K562 (cell line): ENCODE measurements around the gene TSPAN16. TPM values are rescaled to one million over a fixed set of nuclear protein-coding genes. Genes with fewer than 3 reads are reported as not detected.
A peak's percentile ranks its signal among the peaks of the same experiment; 100 is the strongest.

Source experiments
- CC2D1A ChIP-seq: fragments of 450-650 bp; IDR thresholded peaks from 2 replicates; pipeline ENCODE4 v1.6.1; 2017; ENCODE audit warnings: mild to moderate bottlenecking
- CTCFL ChIP-seq: IDR thresholded peaks from 2 replicates; pipeline ENCODE4 v1.6.1; 2011; ENCODE audit warnings: borderline replicate concordance, low read depth, mild to moderate bottlenecking, moderate library complexity, low read length; ENCODE audit not compliant: insufficient read depth, poor library complexity, severe bottlenecking
- HMGN3 ChIP-seq: IDR thresholded peaks from 2 replicates; pipeline ENCODE4 v1.6.1; 2011; ENCODE audit warnings: borderline replicate concordance, low read depth, mild to moderate bottlenecking, mixed read lengths, low read length; ENCODE audit not compliant: insufficient read length; ENCODE audit errors: extremely low read depth
- ILK ChIP-seq: fragments of 450-650 bp; IDR thresholded peaks from 2 replicates; pipeline ENCODE4 v1.6.1; 2016; ENCODE audit warnings: missing genetic modification characterization, low read depth, mild to moderate bottlenecking, missing compliant biosample characterization, moderate library complexity, borderline replicate concordance
- L3MBTL2 ChIP-seq: fragments of 450-650 bp; IDR thresholded peaks from 2 replicates; pipeline ENCODE4 v1.6.1; 2016; ENCODE audit warnings: mild to moderate bottlenecking, moderate library complexity
- LARP7 ChIP-seq: fragments of 450-650 bp; IDR thresholded peaks from 2 replicates; pipeline ENCODE4 v1.6.1; 2016
- MAFG ChIP-seq: fragments of 450-650 bp; conservative IDR thresholded peaks from 2 replicates; pipeline ENCODE4 v1.6.1; 2016; ENCODE audit warnings: missing genetic modification characterization, missing compliant biosample characterization
- MAFK ChIP-seq: IDR thresholded peaks from 2 replicates; pipeline ENCODE4 v1.6.1; 2011; ENCODE audit warnings: low read length, improper control_type of control experiment
- MAZ ChIP-seq, 2 experiments: fragments of 450-650 bp in 1 of 2; sonication (generic) in 1 of 2; formaldehyde crosslinking; IDR thresholded peaks in 1 of 2; conservative IDR thresholded peaks in 1 of 2; 2 replicates each; pipeline versions ENCODE4 v1.4.0 to v1.5.0; 2020; ENCODE audit warnings: mild to moderate bottlenecking in 1 of 2, missing genetic modification reagents in 1 of 2
- MLLT1 ChIP-seq, 2 experiments: fragments of 450-650 bp; IDR thresholded peaks; 2 replicates each; pipeline ENCODE4 v1.6.1; 2016
- NCOA4 ChIP-seq: fragments of 450-650 bp; IDR thresholded peaks from 2 replicates; pipeline ENCODE4 v1.6.1; 2018; ENCODE audit warnings: mild to moderate bottlenecking; ENCODE audit not compliant: partially characterized antibody
- NELFE ChIP-seq: IDR thresholded peaks from 2 replicates; pipeline ENCODE4 v1.6.1; 2011; ENCODE audit warnings: mild to moderate bottlenecking; ENCODE audit not compliant: insufficient read depth, insufficient read length
- NFRKB ChIP-seq: fragments of 450-650 bp; IDR thresholded peaks from 2 replicates; pipeline ENCODE4 v1.6.1; 2016; ENCODE audit warnings: low read depth
- PCBP2 ChIP-seq: fragments of 200-400 bp; formaldehyde crosslinking; IDR thresholded peaks from 2 replicates; pipeline ENCODE4 v1.6.1; 2018; ENCODE audit warnings: low read length, low read depth, mild to moderate bottlenecking, moderate library complexity; ENCODE audit not compliant: poor library complexity, severe bottlenecking
- SETDB1 ChIP-seq: IDR thresholded peaks from one replicate; pipeline ENCODE4 v1.6.1; 2012; ENCODE audit warnings: low read length, control low read depth, inconsistent platforms
- SLC30A9 ChIP-seq: fragments of 250-450 bp; sonication (Bioruptor Pico); IDR thresholded peaks from 2 replicates; pipeline ENCODE4 v1.8.0; 2022; ENCODE audit warnings: mild to moderate bottlenecking, moderate library complexity
- SMAD1 ChIP-seq: fragments of 150-350 bp; IDR thresholded peaks from 2 replicates; pipeline ENCODE4 v1.6.1; 2014; ENCODE audit warnings: low read length, low read depth; ENCODE audit not compliant: partially characterized antibody
- SMARCA4 ChIP-seq: fragments of 450-650 bp; IDR thresholded peaks from 2 replicates; pipeline ENCODE4 v1.6.1; 2016
- SMARCA5 ChIP-seq: fragments of 450-650 bp; IDR thresholded peaks from 2 replicates; pipeline ENCODE4 v1.6.1; 2016
- TSC22D4 ChIP-seq: fragments of 450-650 bp; IDR thresholded peaks from 2 replicates; pipeline ENCODE4 v1.6.1; 2016; ENCODE audit warnings: missing genetic modification characterization, missing biosample characterization, control low read depth
- ZBTB5 ChIP-seq: fragments of 450-650 bp; IDR thresholded peaks from 2 replicates; pipeline ENCODE4 v1.6.1; 2017; ENCODE audit warnings: antibody characterized with exemption
- ZFX ChIP-seq: sonication (generic); formaldehyde crosslinking; IDR thresholded peaks from 2 replicates; pipeline ENCODE4 v1.8.0; 2022; ENCODE audit warnings: mild to moderate bottlenecking, missing genetic modification reagents, moderate library complexity
- ZNF436 ChIP-seq: fragments of 250-450, 450-650 bp; sonication (Bioruptor Pico); formaldehyde crosslinking; IDR thresholded peaks from 2 replicates; pipeline ENCODE4 v1.7.0; 2020; ENCODE audit warnings: mild to moderate bottlenecking
- polyA plus RNA-seq, 8 experiments: library from polyadenylated mRNA; depleted of rRNA in 4 of 8; stranded (reverse) in 5 of 8; unstranded in 3 of 8; fragments of >200 nt; fragmentation: Nextera tagmentation in 2 of 8; fragmentation: Illumina TruSeq in 1 of 8; extraction: Ambion mirVana in 2 of 8; extraction: Trizol in 1 of 8; gene quantifications; 2 replicates each; pipeline versions ENCODE4 v1.2.1 to v1.2.3, GENCODE V29; 2011 to 2014; ENCODE audit warnings: inconsistent platforms in 1 of 8, missing spikeins in 1 of 8
- total RNA-seq, 7 experiments: library from RNA; depleted of rRNA in 6 of 7; stranded (reverse); fragments of >200 nt in 6 of 7; fragmentation: Illumina TruSeq in 2 of 7; extraction: Trizol in 2 of 7; gene quantifications; 2 replicates each; pipeline versions ENCODE4 v1.2.1 to v1.2.3, GENCODE V29; 2011 to 2021; ENCODE audit warnings: low replicate concordance in 1 of 7

The TSPAN16 gene
- total and polyA plus RNA-seq, 9 of the 15 experiments (the other 6 are each of a cell fraction or from before 2014, with no cell fraction given): not detected

- TF ChIP-seq CTCFL (no peak), SMARCA4 (0 out of 2 replicates have a peak, but pooled peaks have one; percentile 52), SLC30A9 (CRISPR knock-in tag) (no peak), ZFX (CRISPR knock-in tag) (peak; percentile 66), ZBTB5 (no peak; the same call in 1 of the 2 replicates), LARP7 (peak; percentile 91), MAFK (no peak), ZNF436 (CRISPR knock-in tag) (no peak), MAZ (CRISPR knock-in tag; conservative IDR thresholded peaks at IDR 0.05 in 1 of 2, IDR thresholded peaks at IDR 0.05 in 1 of 2) (peak; percentile 29 to 46; a peak in 2 of 4 replicates), PCBP2 (no peak), SETDB1 (no peak), MAFG (no peak), CC2D1A (peak; percentile 32; the same call in 1 of the 2 replicates), NCOA4 (peak; percentile 22), L3MBTL2 (peak; percentile 45; the same call in 1 of the 2 replicates), NELFE (no peak), SMAD1 (no peak), MLLT1 (IDR thresholded peaks at IDR 0.05) (peak; percentile 68 to 83; a peak in 3 of 4 replicates), NFRKB (0 out of 2 replicates have a peak, but pooled peaks have one; percentile 56), HMGN3 (peak; percentile 72), SMARCA5 (peak; percentile 78), TSC22D4 (tag) (no peak), ILK (tag) (no peak)
These were observed 59.5 kb downstream of the TSPAN16 start, which contains the start of gene PLPPR2 (continued) for GRCh38 chr19:11355160-11356073.
